IMR-90 (cell line): ENCODE data around the gene STOX1. TPM values are rescaled to one million over a fixed set of nuclear protein-coding genes. Genes with fewer than 3 reads are reported as not detected.

Experiments
- microRNA-seq, 2 experiments: library from miRNA; stranded (forward) in 1 of 2; unstranded in 1 of 2; fragments of 10-50 nt in 1 of 2; fragments of <30 nt in 1 of 2; gene quantifications in 1 of 2; microRNA quantifications in 1 of 2; one replicate each; pipeline versions ENCODE3 to v1.1.0; 2013 to 2020; ENCODE audit not compliant: insufficient read depth in 1 of 2, insufficient read length in 1 of 2, unreplicated experiment in 1 of 2
- polyA plus RNA-seq, 3 experiments: library from polyadenylated mRNA; depleted of rRNA; stranded (reverse); fragments of >200 nt; gene quantifications; 2 replicates each; pipeline ENCODE4 v1.2.3, GENCODE V29; 2012; ENCODE audit warnings: low replicate concordance in 1 of 3
- small RNA-seq, 5 experiments: library from RNA; depleted of rRNA; stranded (forward); fragments of <200 nt; gene quantifications; one replicate each; pipeline ENCODE3, GENCODE V24; 2012
- total RNA-seq: library from RNA; depleted of rRNA; stranded (reverse); fragments of >200 nt; gene quantifications from 2 replicates; pipeline ENCODE4 v1.2.3, GENCODE V29; 2012; rRNA removed

STOX1 gene
- total and polyA plus RNA-seq, 2 of the 4 experiments (the other 2 are of a cell fraction) = 0.03 to 0.18 TPM

Small RNAs within 50 kb of the gene (microRNA-seq; reads per million reads assigned to microRNA genes)
- gene RNU6-571P (ENCODE audit: insufficient read depth, insufficient read length) = not detected
- gene RNU6-697P (ENCODE audit: insufficient read depth, insufficient read length) = not detected

Small RNAs within 50 kb of the gene (small RNA-seq; reads per million reads assigned to genes)
- 0 reads per million in 5 experiments for gene RNU6-571P
- 0 reads per million in 5 experiments for gene RNU6-697P

Other genes starting within 250 kb of the STOX1 start
- gene CCAR1, start 106.3 kb upstream of the STOX1 start, total RNA-seq = 46.1 and 60.8 TPM in 2 replicates
- 35.1 and 38.6 TPM in 2 replicates for gene CCAR1, start 106.3 kb upstream of the STOX1 start, polyA plus RNA-seq (2012; rRNA removed)
- 55.7 and 74.2 TPM in 2 replicates for gene DDX50, start 73.8 kb downstream of the STOX1 start, total RNA-seq
- gene DDX50, start 73.8 kb downstream of the STOX1 start, polyA plus RNA-seq (2012; rRNA removed) = 31.1 and 32.5 TPM in 2 replicates
- 73.7 and 109 TPM in 2 replicates for gene DDX21, start 128.6 kb downstream of the STOX1 start, total RNA-seq
- gene DDX21, start 128.6 kb downstream of the STOX1 start, polyA plus RNA-seq (2012; rRNA removed) = 33.9 and 43.2 TPM in 2 replicates
- 51.3 and 67.2 TPM in 2 replicates for gene KIFBP, start 161.3 kb downstream of the STOX1 start, total RNA-seq
- gene KIFBP, start 161.3 kb downstream of the STOX1 start, polyA plus RNA-seq (2012; rRNA removed) = 29.6 and 30.6 TPM in 2 replicates